ENCODE data around the gene TAF4.
"Not testable (repeated sequence)": the region's sequence is repeated elsewhere in the genome, so short reads cannot be mapped to it uniquely, and the experiment has no call there.

TAF4 gene

GRCh38 chr20:62080249-62080990, 14.7 kb upstream of the TAF4 start:
- no peak for DNase-seq

- DNase-seq, result no peak
Measured at GRCh38 chr20:62079166-62079565, 13.5 kb upstream of the TAF4 start.

- DNase-seq, result no peak
Measured at GRCh38 chr20:62073323-62073722, 7.6 kb upstream of the TAF4 start.

- not testable (repeated sequence) for DNase-seq
Measured at GRCh38 chr20:62071669-62072430, 6.2 kb upstream of the TAF4 start.

GRCh38 chr20:62069741-62070216, 4.1 kb upstream of the TAF4 start:
- DNase-seq, result no peak

GRCh38 chr20:62068997-62069396, 3.3 kb upstream of the TAF4 start:
- no peak for DNase-seq

- DNase-seq, result no peak
Measured at GRCh38 chr20:62067547-62068260, 2.0 kb upstream of the TAF4 start.

- no peak for DNase-seq
Measured at GRCh38 chr20:62066983-62067433, 1.3 kb upstream of the TAF4 start.

- DNase-seq, result no peak
Measured at GRCh38 chr20:62066339-62066982, 780 bp upstream of the TAF4 start.

- no peak for DNase-seq
Measured at GRCh38 chr20:62064770-62065673, 659 bp downstream of the TAF4 start.

- DNase-seq, result no peak
Measured at GRCh38 chr20:62063981-62064769, 1.5 kb downstream of the TAF4 start.

- DNase-seq, result no peak
Measured at GRCh38 chr20:62063315-62063980, 2.2 kb downstream of the TAF4 start.

- no peak for DNase-seq
Measured at GRCh38 chr20:62062661-62063314, 2.9 kb downstream of the TAF4 start.

- DNase-seq, result no peak
Measured at GRCh38 chr20:62061851-62062423, 3.7 kb downstream of the TAF4 start.

GRCh38 chr20:62060631-62061541, 4.8 kb downstream of the TAF4 start:
- DNase-seq, result no peak

- no peak for DNase-seq
Measured at GRCh38 chr20:62059920-62060630, 5.6 kb downstream of the TAF4 start.

- no peak for DNase-seq
Measured at GRCh38 chr20:62059401-62059800, 6.3 kb downstream of the TAF4 start.

- no peak for DNase-seq
Measured at GRCh38 chr20:62058941-62059340, 6.7 kb downstream of the TAF4 start.

Data from NCI-H446 (cell line).